Measurements from ENCODE around the gene AGPAT3.
A peak's percentile ranks its signal among the peaks of the same experiment; 100 is the strongest.
"Not testable (repeated sequence)": the region's sequence is repeated elsewhere in the genome, so short reads cannot be mapped to it uniquely, and the experiment has no call there.

The AGPAT3 gene

GRCh38 chr21:43822166-43822565 lies 42.9 kb upstream of the AGPAT3 start:
- not testable (repeated sequence) for H3K18ac ChIP-seq (ENCODE audit: low read length); H3K27me3 ChIP-seq (ENCODE audit: control insufficient read depth in 3 of 3, insufficient read depth in 3 of 3, low read depth in 1 of 3, low read length in 3 of 3); H3K27ac ChIP-seq (replicated peaks; ENCODE audit: low read length); H3K4me3 ChIP-seq (ENCODE audit: low read length in 2 of 2); H3K23ac ChIP-seq (ENCODE audit: low read depth, low read length, poor library complexity); H2BK5ac ChIP-seq (ENCODE audit: low read length); H3K9me3 ChIP-seq (replicated peaks in 1 of 2; ENCODE audit: control insufficient read depth in 2 of 2, insufficient read depth in 1 of 2, low read depth in 1 of 2, low read length in 2 of 2); H2BK12ac ChIP-seq (ENCODE audit: low read length); H2BK15ac ChIP-seq (ENCODE audit: low read length); H3K79me1 ChIP-seq (ENCODE audit: low read depth, low read length); H3K4me1 ChIP-seq (ENCODE audit: control insufficient read depth in 2 of 2, insufficient read depth in 1 of 2, low read depth in 1 of 2, low read length in 2 of 2); H4K91ac ChIP-seq (ENCODE audit: low read depth, low read length, poor library complexity); DNase-seq (ENCODE audit: low spot score); H3K14ac ChIP-seq (ENCODE audit: low read length); H3K4ac ChIP-seq (ENCODE audit: low read length); H3K4me2 ChIP-seq (ENCODE audit: insufficient read depth, low read length, poor library complexity, severe bottlenecking); H3K36me3 ChIP-seq (replicated peaks in 1 of 2; ENCODE audit: control insufficient read depth in 2 of 2, insufficient read depth in 2 of 2, low read length in 2 of 2); H3K9ac ChIP-seq (ENCODE audit: low read depth, low read length, poor library complexity); H2AK5ac ChIP-seq (ENCODE audit: low read depth, low read length); H4K8ac ChIP-seq (ENCODE audit: low read depth, low read length); H2AFZ ChIP-seq (ENCODE audit: low read length); H2BK120ac ChIP-seq (ENCODE audit: low read depth, low read length)
- no CpG with 5 or more reads among the region's 25 CpGs for WGBS, 2 donors (ENCODE audit: extremely low coverage in 2 of 2, insufficient read length in 2 of 2, insufficient replicate concordance in 1 of 2)

- H3K18ac ChIP-seq (ENCODE audit: low read length); H2BK12ac ChIP-seq (ENCODE audit: low read length); H3K9me3 ChIP-seq (replicated peaks in 1 of 2; ENCODE audit: control insufficient read depth in 2 of 2, insufficient read depth in 1 of 2, low read depth in 1 of 2, low read length in 2 of 2); H3K4me3 ChIP-seq (ENCODE audit: low read length in 2 of 2); H2AK5ac ChIP-seq (ENCODE audit: low read depth, low read length); H3K9ac ChIP-seq (ENCODE audit: low read depth, low read length, poor library complexity); H3K27ac ChIP-seq (replicated peaks; ENCODE audit: low read length); H3K36me3 ChIP-seq (replicated peaks in 1 of 2; ENCODE audit: control insufficient read depth in 2 of 2, insufficient read depth in 2 of 2, low read length in 2 of 2); H3K79me1 ChIP-seq (ENCODE audit: low read depth, low read length); H3K23ac ChIP-seq (ENCODE audit: low read depth, low read length, poor library complexity); H2BK5ac ChIP-seq (ENCODE audit: low read length); H3K27me3 ChIP-seq (ENCODE audit: control insufficient read depth in 3 of 3, insufficient read depth in 3 of 3, low read depth in 1 of 3, low read length in 3 of 3); H2AFZ ChIP-seq (ENCODE audit: low read length); DNase-seq (ENCODE audit: low spot score); H3K14ac ChIP-seq (ENCODE audit: low read length); H4K8ac ChIP-seq (ENCODE audit: low read depth, low read length); H2BK120ac ChIP-seq (ENCODE audit: low read depth, low read length); H2BK15ac ChIP-seq (ENCODE audit: low read length); H3K4me2 ChIP-seq (ENCODE audit: insufficient read depth, low read length, poor library complexity, severe bottlenecking); H4K91ac ChIP-seq (ENCODE audit: low read depth, low read length, poor library complexity); H3K4me1 ChIP-seq (ENCODE audit: control insufficient read depth in 2 of 2, insufficient read depth in 1 of 2, low read depth in 1 of 2, low read length in 2 of 2); H3K4ac ChIP-seq (ENCODE audit: low read length): not testable (repeated sequence)
- no CpG with 5 or more reads among the region's 5 CpGs for WGBS, 2 donors (ENCODE audit: extremely low coverage in 2 of 2, insufficient read length in 2 of 2, insufficient replicate concordance in 1 of 2)
Measured at GRCh38 chr21:43822741-43823140, 42.3 kb upstream of the AGPAT3 start.

GRCh38 chr21:43824333-43825241 lies 40.4 kb upstream of the AGPAT3 start:
- no peak overlapping the region for H3K9ac ChIP-seq (ENCODE audit: low read depth, low read length, poor library complexity)
- H3K27ac ChIP-seq (replicated peaks; ENCODE audit: low read length): no peak overlapping the region
- H3K9me3 ChIP-seq (replicated peaks in 1 of 2; ENCODE audit: control insufficient read depth in 2 of 2, insufficient read depth in 1 of 2, low read depth in 1 of 2, low read length in 2 of 2): peaks cover 0 to 2% of the 10 kb centered on the region in 2 donors
- no peak overlapping the region for H4K91ac ChIP-seq (ENCODE audit: low read depth, low read length, poor library complexity)
- H2AFZ ChIP-seq (ENCODE audit: low read length): no peak overlapping the region
- H2AK5ac ChIP-seq (ENCODE audit: low read depth, low read length): no peak overlapping the region
- H3K4me1 ChIP-seq (ENCODE audit: control insufficient read depth in 2 of 2, insufficient read depth in 1 of 2, low read depth in 1 of 2, low read length in 2 of 2): peaks cover 0 to 10% of the 10 kb centered on the region in 2 donors
- no peak overlapping the region for H3K4ac ChIP-seq (ENCODE audit: low read length)
- no peak overlapping the region for H2BK12ac ChIP-seq (ENCODE audit: low read length)
- no peaks in the 10 kb centered on the region for H3K36me3 ChIP-seq (replicated peaks in 1 of 2; ENCODE audit: control insufficient read depth in 2 of 2, insufficient read depth in 2 of 2, low read length in 2 of 2)
- no peak overlapping the region for H3K23ac ChIP-seq (ENCODE audit: low read depth, low read length, poor library complexity)
- no peaks in the 10 kb centered on the region for H3K79me1 ChIP-seq (ENCODE audit: low read depth, low read length)
- H3K4me3 ChIP-seq (ENCODE audit: low read length in 2 of 2): peak overlapping the region in 1 of 2 donors; percentile 11
- no peak overlapping the region for H2BK5ac ChIP-seq (ENCODE audit: low read length)
- H3K14ac ChIP-seq (ENCODE audit: low read length): no peak overlapping the region
- H3K4me2 ChIP-seq (ENCODE audit: insufficient read depth, low read length, poor library complexity, severe bottlenecking): no peak overlapping the region
- H2BK120ac ChIP-seq (ENCODE audit: low read depth, low read length): no peak overlapping the region
- DNase-seq (ENCODE audit: low spot score): no peak
- H3K27me3 ChIP-seq (ENCODE audit: control insufficient read depth in 3 of 3, insufficient read depth in 3 of 3, low read depth in 1 of 3, low read length in 3 of 3): no peaks in the 10 kb centered on the region
- no peak overlapping the region for H2BK15ac ChIP-seq (ENCODE audit: low read length)
- H4K8ac ChIP-seq (ENCODE audit: low read depth, low read length): peak overlapping the region; percentile 24
- no CpG with 5 or more reads among the region's 17 CpGs for WGBS, 2 donors (ENCODE audit: extremely low coverage in 2 of 2, insufficient read length in 2 of 2, insufficient replicate concordance in 1 of 2)
- no peak overlapping the region for H3K18ac ChIP-seq (ENCODE audit: low read length)

GRCh38 chr21:43825242-43825935 lies 39.6 kb upstream of the AGPAT3 start:
- peak overlapping the region; percentile 9 for H2BK120ac ChIP-seq (ENCODE audit: low read depth, low read length)

More at GRCh38 chr21:43825242-43825935, 39.6 kb upstream of the AGPAT3 start:
- H3K18ac ChIP-seq (ENCODE audit: low read length): peak overlapping the region; percentile 87
- H4K8ac ChIP-seq (ENCODE audit: low read depth, low read length): no peak overlapping the region
- peaks cover 0 to 4% of the 10 kb centered on the region in 2 donors for H3K9me3 ChIP-seq (replicated peaks in 1 of 2; ENCODE audit: control insufficient read depth in 2 of 2, insufficient read depth in 1 of 2, low read depth in 1 of 2, low read length in 2 of 2)
- no peak overlapping the region for H4K91ac ChIP-seq (ENCODE audit: low read depth, low read length, poor library complexity)
- H3K4me3 ChIP-seq (ENCODE audit: low read length in 2 of 2): peak overlapping the region in 1 of 2 donors; percentile 11
- H3K9ac ChIP-seq (ENCODE audit: low read depth, low read length, poor library complexity): no peak overlapping the region
- H3K36me3 ChIP-seq (replicated peaks in 1 of 2; ENCODE audit: control insufficient read depth in 2 of 2, insufficient read depth in 2 of 2, low read length in 2 of 2): no peaks in the 10 kb centered on the region
- no peak overlapping the region for H3K27ac ChIP-seq (replicated peaks; ENCODE audit: low read length)
- no peak overlapping the region for H3K23ac ChIP-seq (ENCODE audit: low read depth, low read length, poor library complexity)
- no peak for DNase-seq (ENCODE audit: low spot score)
- H3K79me1 ChIP-seq (ENCODE audit: low read depth, low read length): no peaks in the 10 kb centered on the region
- peaks cover 0 to 10% of the 10 kb centered on the region in 2 donors for H3K4me1 ChIP-seq (ENCODE audit: control insufficient read depth in 2 of 2, insufficient read depth in 1 of 2, low read depth in 1 of 2, low read length in 2 of 2)
- no peak overlapping the region for H3K14ac ChIP-seq (ENCODE audit: low read length)
- H3K4me2 ChIP-seq (ENCODE audit: insufficient read depth, low read length, poor library complexity, severe bottlenecking): no peak overlapping the region
- no peak overlapping the region for H2BK15ac ChIP-seq (ENCODE audit: low read length)
- no peak overlapping the region for H2BK5ac ChIP-seq (ENCODE audit: low read length)
- H3K4ac ChIP-seq (ENCODE audit: low read length): no peak overlapping the region
- WGBS, 2 donors (ENCODE audit: extremely low coverage in 2 of 2, insufficient read length in 2 of 2, insufficient replicate concordance in 1 of 2): no CpG with 5 or more reads among the region's 24 CpGs
- no peaks in the 10 kb centered on the region for H3K27me3 ChIP-seq (ENCODE audit: control insufficient read depth in 3 of 3, insufficient read depth in 3 of 3, low read depth in 1 of 3, low read length in 3 of 3)
- H2AK5ac ChIP-seq (ENCODE audit: low read depth, low read length): peak overlapping the region; percentile 92
- no peak overlapping the region for H2AFZ ChIP-seq (ENCODE audit: low read length)
- no peak overlapping the region for H2BK12ac ChIP-seq (ENCODE audit: low read length)

Data from neuronal stem cell (in vitro differentiated cells).